Activated T-cell treated with anti-CD3 and anti-CD28 coated beads, Interleukin-2, amount 50 U/mL, for 1 hour (primary cell): Measurements from ENCODE around the gene NLRX1.
"Not testable (repeated sequence)": the region's sequence is repeated elsewhere in the genome, so short reads cannot be mapped to it uniquely, and the experiment has no call there.

ENCODE experiments used
- DNase-seq: peaks from one replicate; pipeline ENCODE4 v3.0.0-alpha.2; 2020

NLRX1 gene

DNA sequence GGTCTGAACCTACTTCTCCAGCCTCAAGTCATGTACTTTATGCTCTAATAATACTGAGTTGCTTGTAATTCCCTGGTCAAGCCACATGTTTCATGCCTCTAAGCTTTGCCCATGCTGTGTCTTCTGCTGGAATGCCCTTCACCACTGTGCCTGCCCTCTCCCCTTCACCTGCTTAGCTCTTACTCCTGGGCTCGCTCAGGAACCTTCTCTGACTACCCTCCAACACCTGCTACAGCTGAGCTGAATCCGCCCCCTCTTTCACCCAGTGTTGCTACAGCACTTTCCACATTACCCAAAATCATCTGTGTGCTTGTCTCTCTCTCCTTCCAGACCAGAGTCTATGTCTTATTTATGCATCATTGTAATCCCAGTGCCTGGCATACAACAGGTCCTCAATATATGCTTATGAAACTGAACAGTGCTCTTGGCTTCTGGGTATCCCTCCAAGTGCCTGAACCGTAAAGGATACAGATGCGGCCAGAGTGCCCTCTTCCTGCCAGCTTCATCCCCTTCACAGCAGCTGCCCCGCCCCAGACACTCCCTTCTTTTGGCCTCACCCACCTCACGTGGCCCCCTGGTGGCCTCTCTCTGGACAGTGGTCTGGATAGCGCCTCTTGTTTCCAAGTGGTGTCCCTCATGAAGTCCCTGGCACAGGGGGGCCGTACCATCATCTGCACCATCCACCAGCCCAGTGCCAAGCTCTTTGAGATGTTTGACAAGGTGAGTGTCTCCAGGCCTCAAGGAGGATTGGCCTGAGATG, 12.6 kb upstream of the NLRX1 start:
- DNase-seq, result no peak

DNA sequence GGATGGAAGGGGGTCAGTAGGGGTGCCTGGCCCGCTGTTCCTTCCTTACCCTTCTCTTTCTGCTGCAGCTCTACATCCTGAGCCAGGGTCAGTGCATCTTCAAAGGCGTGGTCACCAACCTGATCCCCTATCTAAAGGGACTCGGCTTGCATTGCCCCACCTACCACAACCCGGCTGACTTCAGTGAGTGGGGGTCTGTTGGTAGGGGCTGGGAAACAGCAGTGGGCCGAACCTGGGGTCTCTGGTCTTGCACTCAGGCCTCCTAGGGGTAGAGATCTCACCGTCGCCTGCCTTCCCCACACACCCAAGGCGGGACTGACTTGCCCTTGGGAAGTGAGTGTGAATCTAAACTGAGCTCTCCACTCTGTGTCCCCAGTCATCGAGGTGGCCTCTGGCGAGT, 12.0 kb upstream of the NLRX1 start:
- DNase-seq, result no peak

DNA sequence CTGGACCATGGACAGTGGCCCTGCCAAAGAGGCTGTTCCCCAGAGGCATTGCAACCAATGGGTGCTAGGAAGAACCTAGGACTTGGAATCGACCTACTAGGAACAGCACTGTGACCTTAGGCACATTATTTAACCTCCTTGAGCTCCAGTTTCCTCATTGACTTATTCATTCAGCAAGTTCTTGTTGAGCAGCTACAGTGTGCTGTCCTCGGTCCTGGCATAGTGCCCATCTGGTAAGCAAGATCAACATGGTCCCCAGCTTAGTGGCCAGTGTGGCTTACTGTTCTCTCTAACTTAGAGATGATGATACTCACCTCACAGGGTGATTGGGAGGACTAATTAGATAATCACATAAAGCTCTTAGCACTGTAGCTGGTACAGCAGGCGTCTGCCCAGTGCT, 11.5 kb upstream of the NLRX1 start:
- DNase-seq, result no peak

DNA sequence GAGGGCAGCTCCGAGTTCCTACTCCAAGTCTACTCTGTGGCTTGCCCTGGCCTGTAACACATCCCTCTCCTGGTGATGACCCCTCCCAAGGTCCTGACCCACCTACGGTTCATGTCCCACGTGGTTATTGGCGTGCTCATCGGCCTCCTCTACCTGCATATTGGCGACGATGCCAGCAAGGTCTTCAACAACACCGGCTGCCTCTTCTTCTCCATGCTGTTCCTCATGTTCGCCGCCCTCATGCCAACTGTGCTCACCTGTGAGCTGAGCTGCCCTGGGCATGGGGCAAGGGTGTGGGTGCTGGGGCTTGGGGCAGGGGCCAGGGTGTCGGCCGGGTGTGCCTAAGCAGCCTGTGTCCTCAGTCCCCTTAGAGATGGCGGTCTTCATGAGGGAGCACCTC, 10.1 kb upstream of the NLRX1 start:
- DNase-seq, result no peak

DNA sequence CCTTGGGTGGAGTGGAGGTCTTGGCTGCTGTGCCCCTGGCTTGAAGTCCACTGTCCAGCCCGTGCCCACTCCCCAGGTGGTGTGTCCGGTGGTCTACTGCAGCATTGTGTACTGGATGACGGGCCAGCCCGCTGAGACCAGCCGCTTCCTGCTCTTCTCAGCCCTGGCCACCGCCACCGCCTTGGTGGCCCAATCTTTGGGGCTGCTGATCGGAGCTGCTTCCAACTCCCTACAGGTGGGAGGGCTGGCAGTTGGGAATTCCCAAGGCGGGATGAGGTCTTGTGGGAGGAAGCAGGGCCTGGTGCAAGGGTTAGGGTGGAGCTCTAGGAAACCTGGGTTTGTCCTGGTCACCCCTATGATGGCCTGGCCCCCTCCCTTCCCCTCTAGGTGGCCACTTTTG, 8.4 kb upstream of the NLRX1 start:
- no peak for DNase-seq

DNA sequence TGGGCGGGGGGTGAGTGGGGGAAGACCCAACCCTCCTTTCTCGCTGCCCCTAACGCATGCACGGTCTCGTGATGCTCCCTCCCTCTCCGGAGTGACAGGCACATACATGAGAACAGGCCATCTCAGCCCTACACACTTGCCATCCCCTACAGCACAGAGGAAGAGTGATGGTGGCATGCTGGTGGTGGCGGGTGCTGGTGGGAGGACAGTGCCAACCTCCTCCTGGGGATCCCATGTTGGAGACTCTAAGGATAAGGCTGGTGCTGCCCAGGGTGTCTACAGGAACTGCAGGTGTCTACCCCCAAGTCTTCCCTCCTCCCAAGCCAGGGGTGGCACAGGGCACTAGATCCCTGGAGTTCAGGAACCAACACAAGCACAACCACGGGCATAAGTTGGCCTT, 6.7 kb upstream of the NLRX1 start:
- DNase-seq, result no peak

DNA sequence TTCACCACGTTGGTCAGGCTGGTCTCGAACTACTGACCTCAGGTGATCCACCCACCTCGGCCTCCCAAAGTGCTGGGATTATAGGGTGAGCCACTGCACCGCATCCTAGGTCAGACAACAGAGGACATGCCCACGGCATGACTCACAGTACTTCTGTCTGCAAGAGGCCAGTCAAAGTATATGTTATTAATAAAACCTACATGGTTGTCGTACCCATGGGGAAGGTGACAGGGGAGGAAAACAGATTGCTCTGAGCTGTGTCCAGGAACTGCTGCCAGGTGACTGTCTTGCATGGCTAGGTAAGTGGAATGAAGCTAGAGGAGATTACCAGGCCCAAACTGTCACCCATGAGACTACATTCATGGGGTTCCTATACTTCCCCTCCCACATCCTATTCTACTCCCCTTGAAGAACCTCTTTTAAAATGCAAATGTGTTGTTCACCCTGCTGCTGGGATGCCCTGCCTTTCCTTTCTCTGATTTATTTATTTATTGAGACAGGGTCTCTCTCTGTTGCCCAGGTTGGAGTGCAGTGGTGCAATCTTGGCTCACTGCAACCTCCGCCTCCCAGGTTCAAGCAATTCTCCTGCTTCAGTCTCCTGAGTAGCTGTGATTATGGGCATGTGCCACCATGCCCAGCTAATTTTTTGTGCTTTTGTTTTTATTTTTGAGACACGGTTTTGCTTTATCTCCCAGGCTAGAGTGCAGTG, 2.0 kb upstream of the NLRX1 start:
- no peak for DNase-seq

DNA sequence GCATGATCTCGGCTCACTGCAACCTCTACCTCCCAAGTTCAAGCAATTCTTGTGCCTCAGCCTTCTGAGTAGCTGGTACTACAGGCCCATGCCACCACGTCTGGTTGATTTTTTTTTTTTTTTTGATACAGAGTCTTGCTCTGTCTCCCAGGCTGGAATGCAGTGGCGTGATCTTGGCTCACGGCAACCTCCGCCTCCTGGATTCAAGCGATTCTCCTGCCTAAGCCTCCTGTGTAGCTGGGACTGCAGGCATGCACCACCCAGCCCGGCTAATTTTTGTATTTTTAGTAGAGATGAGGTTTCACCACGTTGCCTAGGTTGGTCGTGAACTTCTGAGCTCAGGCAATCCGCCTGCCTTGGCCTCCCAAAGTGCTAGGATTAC, 1.5 kb upstream of the NLRX1 start:
- not testable (repeated sequence) for DNase-seq

DNA sequence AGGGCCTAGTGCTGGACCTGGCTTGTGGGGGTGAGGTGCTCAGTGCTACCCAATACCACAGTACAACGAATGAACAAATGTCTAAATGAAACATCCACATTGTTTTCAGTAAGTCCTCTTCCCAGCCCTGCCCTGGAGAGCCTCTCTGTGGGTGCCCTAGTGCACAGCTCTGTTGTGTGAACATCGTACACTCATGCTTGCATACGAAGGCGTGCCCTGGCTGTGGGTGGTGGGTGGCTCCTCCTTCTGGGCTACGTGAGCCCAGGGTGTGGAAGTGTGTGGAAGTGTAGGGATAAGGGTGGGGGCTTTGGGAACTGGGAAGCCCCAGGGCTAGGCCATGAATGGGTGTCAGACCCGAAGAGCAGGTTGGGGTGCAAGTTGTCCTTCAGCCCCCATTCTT, 592 bp upstream of the NLRX1 start:
- DNase-seq, result no peak

DNA sequence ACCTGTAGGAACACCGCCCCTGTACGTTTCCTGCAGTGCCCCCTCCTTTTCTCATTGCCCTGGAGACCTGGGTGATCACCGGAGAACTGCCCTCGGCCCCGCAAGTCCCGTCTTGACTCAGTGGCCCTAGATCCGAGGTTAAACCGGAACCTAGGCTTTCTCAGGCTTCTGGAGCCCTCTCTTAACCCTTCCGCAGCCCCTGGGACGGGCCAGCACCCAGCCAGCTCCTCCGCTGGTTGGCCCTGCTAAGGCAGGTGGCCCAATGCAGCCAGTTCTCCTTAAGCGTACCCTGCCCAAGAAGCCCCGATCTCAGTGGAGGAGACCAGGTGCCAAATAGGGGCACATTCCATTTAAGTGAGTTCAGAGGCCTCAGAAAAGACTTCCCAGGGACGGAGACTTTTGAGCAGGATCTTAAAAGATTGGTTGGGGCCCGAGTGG, 776 bp downstream of the NLRX1 start:
- DNase-seq, result no peak

DNA sequence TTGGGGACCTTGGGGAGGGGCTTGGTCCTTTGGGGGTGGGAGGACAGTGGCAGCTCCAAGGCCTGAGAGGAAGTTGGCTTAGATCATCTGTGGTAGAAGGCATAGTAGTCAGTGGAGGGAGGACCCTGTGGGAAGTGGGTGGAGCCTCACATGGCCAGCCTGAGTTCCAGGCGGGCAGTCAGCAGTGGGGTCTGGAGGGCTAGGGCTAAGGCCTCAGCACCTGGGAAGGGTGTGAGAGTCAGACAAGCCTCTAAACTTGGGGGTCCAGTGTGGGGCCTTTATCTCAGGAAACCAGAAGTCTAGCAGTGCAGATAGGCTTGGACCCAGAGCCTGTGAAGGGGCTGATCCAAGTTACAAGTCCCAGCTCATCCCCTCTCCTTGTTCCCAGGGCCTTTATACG, 4.0 kb downstream of the NLRX1 start:
- DNase-seq, result no peak

DNA sequence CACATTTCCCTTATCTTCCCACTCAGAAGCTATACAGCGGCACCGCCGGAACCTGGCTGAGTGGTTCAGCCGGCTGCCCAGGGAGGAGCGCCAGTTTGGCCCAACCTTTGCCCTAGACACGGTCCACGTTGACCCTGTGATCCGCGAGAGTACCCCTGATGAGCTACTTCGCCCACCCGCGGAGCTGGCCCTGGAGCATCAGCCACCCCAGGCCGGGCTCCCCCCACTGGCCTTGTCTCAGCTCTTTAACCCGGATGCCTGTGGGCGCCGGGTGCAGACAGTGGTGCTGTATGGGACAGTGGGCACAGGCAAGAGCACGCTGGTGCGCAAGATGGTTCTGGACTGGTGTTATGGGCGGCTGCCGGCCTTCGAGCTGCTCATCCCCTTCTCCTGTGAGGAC, 4.9 kb downstream of the NLRX1 start:
- DNase-seq, result no peak

DNA sequence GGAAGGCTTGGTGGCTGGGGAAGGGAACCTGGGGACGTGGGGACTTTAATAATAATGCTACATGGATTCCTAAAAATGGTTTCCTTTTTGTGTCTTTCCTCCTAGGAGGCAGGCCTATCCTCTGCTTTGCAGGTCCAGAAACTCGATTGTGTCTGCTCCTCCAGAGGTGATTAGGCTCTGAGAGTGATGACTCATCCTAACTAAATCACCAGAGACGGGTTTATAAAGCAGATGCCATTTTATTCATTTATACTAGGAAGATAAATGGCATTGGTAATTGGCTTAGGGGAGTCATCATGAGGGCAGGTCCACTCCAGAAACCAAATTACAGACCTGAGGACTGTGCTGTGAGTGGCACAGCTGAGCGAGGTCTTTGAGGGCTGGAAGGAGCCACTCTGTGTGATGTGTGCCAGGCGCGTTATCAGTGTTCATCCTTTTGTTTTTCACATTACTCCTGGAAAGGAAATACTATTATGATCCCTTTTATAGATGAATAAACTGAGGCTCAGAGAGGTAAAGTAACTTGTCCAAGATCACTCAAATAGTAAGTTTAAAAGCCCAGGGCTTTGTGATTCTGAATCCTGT, 7.1 kb downstream of the NLRX1 start:
- DNase-seq, result no peak

DNA sequence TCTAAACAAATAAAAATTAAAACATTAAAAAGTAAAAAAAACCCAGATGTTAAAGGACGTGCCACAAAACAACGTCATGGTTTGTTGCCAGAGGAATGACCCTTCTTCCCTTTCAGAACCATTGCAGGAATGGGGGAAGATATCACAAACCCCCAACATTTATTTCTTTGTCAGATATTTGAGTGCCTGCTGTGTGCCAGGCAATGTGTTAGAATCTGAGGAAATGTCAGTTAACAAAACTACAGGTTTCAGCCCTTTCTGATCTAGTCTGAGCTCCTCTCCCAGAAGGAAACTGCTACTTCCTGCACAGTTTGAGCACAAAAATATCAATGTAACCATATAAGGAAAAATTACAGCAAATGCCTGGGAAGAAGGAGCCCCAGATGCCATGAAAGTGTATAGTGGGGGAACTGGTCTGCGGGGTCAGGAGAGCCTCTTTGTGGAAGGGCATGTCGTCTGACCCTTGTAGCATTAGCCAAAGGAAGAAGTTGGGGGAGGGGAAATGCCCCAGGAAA, 9.7 kb downstream of the NLRX1 start:
- DNase-seq, result no peak

DNA sequence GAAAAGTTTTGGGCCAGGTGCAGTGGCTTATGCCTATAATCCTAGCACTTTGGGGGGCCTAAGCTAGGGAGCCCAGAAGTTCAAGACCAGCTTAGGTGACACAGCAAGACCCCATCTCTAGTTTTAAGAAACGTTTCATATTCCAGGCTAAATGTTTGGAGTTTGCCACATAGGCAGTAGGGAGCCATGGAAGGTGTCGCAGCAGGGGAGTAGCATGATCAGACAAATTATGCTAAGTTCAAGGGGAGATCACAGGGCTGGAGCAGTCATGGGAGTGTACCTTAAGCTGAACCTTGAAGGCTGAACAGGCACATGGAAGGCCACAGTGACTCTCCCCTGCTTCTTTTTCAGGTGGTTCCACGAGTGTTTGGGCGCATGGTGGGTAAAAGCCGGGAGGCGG, 10.8 kb downstream of the NLRX1 start:
- DNase-seq, result no peak

DNA sequence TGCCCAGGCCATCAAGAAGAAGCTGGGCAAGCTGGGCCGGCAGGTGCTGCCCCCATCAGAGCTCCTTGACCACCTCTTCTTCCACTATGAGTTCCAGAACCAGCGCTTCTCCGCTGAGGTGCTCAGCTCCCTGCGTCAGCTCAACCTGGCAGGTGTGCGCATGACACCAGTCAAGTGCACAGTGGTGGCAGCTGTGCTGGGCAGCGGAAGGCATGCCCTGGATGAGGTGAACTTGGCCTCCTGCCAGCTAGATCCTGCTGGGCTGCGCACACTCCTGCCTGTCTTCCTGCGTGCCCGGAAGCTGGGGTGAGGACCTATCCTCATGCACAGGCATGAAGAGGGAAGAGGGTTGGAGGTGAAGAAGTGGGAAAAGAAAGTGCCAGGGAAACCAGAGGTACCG, 11.5 kb downstream of the NLRX1 start:
- DNase-seq, result no peak

DNA sequence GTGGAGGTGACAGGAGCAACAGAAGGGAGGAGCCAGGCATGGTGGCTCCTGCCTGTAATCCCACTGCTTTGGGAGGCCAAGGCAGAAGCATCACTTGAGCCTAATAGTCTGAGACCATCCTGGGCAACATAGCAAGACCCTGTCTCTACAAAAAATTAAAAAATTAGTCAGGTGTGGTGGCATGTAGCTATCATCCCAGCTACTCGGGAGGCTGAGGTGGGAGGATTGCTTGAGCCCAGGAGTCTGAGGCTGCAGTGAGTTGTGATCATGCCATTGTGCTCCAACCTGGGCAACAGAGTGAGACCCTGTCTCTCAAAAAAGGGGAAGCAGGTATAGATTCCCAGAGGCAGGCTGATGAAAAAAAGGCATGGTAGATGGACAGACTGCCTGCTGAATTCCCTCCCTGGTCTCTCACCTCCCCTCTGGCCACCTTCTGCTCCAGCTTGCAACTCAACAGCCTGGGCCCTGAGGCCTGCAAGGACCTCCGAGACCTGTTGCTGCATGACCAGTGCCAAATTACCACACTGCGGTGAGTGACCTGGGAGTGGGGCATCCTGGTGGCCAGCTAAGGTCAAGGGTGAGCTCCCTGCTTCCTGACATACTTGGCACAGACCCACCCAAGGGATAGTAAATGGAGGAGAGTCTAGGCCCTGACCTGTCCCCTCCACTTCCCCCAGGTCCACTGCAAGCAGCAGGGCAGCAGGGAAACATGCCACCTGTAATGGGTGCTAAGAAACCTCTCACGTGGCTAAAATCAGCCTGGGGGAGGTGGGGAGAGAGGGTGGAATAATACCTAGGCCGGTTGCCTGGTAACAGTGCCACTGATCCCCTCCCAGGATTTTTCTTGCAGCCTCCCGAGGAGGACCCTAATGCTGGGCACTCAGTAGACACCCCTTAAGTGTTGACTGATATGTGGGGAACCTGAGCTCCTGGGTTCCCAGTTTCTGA, 12.5 kb downstream of the NLRX1 start:
- DNase-seq, result no peak

DNA sequence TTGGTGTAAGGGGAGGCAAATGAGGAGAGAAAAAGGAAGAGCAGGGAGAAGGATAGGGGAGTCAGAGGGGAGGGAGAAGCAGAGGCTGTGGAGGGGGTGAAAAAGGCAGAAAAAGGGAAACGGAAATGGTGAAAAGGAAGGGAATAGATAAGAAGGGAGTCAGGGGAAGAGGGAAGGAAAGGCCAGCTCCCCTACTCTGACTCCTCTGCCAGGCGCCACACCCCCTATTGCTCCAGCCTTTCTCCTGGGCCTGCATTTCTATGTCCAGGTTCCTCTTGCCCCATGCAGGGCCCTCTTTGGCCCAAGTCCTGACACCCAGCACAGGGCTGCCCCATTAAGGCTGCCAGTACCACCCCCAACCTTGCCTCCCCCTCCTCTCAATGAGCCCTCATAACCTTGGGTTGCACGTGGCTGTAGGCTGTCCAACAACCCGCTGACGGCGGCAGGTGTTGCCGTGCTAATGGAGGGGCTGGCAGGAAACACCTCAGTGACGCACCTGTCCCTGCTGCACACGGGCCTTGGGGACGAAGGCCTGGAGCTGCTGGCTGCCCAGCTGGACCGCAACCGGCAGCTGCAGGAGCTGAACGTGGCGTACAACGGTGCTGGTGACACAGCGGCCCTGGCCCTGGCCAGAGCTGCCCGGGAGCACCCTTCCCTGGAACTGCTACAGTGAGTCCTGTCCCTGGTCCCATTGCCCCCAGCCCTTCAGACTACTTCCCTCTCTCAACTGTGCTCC, 13.3 kb downstream of the NLRX1 start:
- DNase-seq, result no peak

DNA sequence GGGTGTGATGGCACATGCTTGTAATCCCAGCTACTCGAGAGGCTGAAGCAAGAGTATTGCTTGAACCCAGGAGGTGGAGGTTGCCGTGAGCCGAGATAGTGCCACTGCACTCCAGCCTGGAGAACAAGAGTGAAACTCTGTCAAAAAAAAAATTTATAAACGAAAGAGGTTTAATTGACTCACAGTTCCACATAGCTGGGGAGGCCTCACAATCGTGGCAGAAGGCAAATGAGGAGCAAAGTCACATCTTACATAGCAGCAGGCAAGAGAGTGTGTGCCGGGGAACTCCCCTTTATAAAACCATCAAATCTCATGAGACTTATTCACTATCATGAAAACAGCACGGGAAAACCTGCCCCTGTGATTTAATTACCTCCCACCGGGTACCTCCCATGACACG, 15.9 kb downstream of the NLRX1 start:
- not testable (repeated sequence) for DNase-seq

DNA sequence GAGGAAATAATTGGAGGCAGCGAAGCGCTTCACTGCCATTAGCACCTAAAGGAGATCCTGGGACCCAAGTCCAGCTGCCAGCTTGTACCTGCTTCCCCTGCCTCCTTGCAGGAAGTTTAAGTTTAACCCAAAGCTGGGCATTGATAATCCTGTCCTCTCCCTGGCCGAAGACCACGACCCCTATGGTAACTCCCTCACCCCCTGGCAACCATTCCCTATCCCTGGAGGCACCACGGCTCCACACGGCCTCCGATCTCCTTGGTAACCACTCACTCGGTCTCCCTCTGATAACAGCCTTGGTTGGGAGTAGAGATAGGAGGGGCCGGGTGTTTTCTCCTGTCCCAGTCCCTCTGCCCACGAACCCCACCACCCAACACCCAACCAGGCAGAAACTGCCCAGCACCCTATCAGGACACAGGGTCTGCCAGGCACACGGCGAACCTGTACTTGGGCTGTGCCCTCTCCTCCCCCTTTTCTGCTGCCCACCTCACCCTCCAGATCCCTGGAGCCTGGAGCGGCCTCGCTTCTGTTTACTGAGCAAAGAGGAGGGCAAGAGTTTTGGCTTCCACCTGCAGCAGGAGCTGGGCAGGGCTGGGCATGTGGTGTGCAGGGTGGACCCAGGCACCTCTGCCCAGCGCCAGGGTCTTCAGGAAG, 17.6 kb downstream of the NLRX1 start:
- DNase-seq, result no peak

DNA sequence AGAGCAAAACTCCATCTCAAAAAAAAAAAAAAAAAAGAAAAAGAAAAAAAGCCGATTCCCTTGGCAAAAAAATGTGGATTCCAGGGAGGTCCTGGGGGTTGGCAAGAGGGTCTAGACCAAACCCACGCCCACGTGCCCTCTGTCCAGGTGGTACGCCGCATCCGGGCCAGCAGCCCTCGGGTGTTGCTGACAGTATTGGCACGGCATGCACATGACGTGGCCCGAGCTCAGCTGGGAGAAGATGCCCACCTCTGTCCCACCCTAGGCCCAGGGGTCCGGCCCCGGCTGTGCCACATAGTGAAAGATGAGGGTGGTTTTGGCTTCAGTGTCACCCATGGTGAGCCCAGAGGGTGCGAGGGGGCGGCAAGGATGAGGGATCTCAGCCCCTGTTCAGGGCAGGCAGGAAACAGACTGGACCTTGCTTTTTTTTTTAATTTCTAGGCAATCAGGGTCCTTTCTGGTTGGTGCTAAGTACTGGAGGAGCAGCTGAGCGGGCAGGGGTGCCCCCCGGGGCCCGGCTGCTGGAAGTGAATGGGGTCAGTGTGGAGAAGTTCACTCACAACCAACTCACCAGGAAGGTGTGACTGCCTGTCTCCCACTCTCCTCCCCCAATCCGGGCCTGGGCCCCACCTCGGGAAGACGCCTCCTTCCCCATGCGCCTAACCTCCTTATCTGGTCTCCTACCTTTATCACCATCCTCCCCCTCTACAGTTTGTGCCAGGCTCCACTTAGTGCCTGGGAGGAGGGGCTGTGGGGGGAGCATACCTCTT, 18.8 kb downstream of the NLRX1 start:
- no peak for DNase-seq
